HG03432 (cell line): ENCODE measurements around the gene SAPCD2.
"Not testable (repeated sequence)": the region's sequence is repeated elsewhere in the genome, so short reads cannot be mapped to it uniquely, and the experiment has no call there.

Experiments
- ATAC-seq: cut with Tn5 transposase; IDR thresholded peaks from one replicate; pipeline ENCODE4 v1.9.1; 2021; ENCODE audit warnings: mild to moderate bottlenecking, moderate library complexity; ENCODE audit not compliant: unreplicated experiment

The SAPCD2 gene

DNA sequence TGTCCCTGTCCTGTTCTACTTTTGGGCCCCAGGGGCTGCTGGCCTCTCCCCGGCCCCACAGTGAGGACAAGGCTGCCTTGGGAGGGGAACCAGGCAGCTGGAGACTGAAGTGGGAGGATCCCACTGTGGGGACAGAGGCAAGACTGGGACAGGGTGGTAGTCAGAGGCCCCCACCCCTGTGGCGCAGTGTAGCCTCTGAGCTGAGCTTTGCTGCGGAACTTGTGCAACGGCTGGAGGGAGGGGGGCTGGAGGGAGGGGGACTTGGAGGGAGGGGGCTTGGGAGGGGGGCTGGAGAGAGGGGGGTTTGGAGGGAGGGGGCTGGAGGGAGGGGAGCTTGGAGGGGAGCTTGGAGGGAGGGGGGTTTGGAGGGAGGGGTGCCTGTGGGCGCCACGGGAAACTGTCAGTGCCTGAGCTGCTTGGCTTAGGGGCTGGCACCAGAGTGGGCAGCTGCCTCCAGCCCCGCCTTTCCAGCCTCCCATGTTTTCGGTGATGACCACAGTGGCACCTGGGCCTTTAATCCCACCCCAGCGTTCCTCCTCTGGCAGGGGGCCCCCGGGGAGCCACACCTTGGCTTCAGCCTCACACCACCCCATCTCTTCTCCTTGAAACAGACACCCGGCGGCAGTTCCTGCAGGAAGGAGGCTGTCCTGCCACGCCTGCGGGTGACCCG lies 36.2 kb downstream of the SAPCD2 start:
- ATAC-seq: no peak

- not testable (repeated sequence) for ATAC-seq
These were observed 36.9 kb downstream of the SAPCD2 start for GRCh38 chr9:137033481-137033880.

- ATAC-seq: no peak
These were observed 37.5 kb downstream of the SAPCD2 start for GRCh38 chr9:137032858-137033257.

DNA sequence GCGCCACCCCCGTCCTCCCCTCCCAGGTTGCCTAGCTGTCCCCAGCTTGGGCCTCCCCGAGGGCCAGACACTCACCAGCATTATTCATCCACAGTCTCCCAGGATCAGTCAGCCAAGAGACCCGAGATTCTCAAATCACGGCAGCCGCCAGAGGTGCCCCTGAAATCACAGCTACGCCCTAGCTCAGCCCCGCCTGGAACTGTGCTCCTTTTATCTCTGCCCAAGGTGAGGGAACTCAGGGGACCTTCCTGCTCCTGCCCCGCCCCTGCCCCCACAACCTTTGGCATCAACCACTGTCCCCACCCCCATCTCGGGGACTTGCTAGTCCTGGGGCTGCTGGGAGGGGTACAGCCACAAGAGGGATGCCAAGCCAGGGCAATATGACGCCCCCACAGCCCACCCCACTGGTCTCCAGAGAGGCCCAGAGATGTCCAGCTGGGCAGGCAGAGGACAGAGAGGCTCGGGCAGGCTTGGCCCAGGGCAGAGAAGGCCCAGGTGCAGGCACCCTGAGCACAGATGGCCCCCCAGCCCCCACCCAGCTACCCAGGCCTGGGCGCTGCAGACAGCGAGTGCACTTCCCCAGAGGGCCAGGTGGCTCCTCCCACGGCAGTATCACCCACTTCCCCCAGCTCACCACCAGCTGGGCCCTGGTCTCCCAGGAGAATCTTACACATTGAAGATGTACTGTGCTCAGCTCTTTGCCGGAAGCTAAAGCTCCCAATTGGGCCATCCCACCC lies 38.3 kb downstream of the SAPCD2 start, which contains the start of gene FUT7:
Gene FUT7 (minus strand): TSS at position 185 of the 737 bp plus-strand sequence. CDS start 97 bp downstream, at position 88.
- ATAC-seq: no peak

- no peak for ATAC-seq
These were observed 39.5 kb downstream of the SAPCD2 start for GRCh38 chr9:137030538-137031527.

- no peak for ATAC-seq
These were observed 40.4 kb downstream of the SAPCD2 start for GRCh38 chr9:137030006-137030405.

GRCh38 chr9:137029058-137029936 lies 41.1 kb downstream of the SAPCD2 start:
- ATAC-seq: no peak

DNA sequence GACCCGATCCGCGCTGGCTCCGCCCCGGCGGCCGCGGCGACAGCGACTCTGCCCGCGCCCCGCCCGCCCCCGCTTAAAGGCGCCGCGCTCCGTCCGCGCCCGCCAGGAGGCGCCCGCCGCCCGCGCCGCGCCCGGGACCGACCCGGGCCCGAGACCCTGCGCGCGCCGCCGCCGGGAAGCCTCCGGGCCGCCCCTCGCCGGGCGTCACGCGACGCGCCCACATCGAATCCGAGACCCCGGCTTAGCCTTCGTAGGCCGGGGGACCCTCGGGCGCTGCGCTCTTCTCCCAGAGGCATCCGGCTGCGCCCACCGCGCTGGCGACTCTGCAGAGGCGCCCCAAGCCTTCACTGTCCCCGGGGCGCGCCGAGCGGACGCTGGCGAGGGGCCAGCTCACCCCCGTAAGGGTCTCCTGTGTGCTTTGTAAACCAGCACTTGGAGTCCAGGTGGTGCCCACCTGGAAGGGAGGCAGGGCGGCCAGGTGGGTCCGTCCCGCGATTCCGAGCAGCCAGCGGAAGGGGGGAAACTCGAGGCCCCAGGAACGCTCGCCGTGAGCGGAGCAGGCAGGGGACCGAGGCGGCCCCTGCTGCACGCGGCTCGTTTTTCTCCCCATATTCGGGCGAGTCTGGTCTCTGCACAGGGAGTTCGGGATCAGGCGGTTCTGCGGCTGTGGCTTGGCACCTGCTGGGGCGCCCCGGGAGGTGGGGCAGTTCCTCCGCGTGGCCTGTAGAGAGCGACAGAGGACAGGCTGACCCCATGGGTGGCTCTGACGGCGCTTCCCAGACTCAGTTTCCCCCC lies 41.9 kb downstream of the SAPCD2 start:
- peak; percentile 33 for ATAC-seq

- ATAC-seq: no peak
These were observed 42.7 kb downstream of the SAPCD2 start, which contains the start of gene ABCA2 for GRCh38 chr9:137027369-137028262. Gene ABCA2 (minus strand): TSS chr9:137028237. CDS start chr9:137028140, 97 bp downstream.

GRCh38 chr9:137026828-137027227 lies 43.5 kb downstream of the SAPCD2 start:
- ATAC-seq: no peak

- ATAC-seq: no peak
These were observed 44.0 kb downstream of the SAPCD2 start for GRCh38 chr9:137026384-137026783.

GRCh38 chr9:137025517-137025966 lies 44.8 kb downstream of the SAPCD2 start:
- ATAC-seq: no peak

GRCh38 chr9:137023583-137023991 lies 46.8 kb downstream of the SAPCD2 start:
- ATAC-seq: no peak

GRCh38 chr9:137023157-137023556 lies 47.2 kb downstream of the SAPCD2 start:
- no peak for ATAC-seq

DNA sequence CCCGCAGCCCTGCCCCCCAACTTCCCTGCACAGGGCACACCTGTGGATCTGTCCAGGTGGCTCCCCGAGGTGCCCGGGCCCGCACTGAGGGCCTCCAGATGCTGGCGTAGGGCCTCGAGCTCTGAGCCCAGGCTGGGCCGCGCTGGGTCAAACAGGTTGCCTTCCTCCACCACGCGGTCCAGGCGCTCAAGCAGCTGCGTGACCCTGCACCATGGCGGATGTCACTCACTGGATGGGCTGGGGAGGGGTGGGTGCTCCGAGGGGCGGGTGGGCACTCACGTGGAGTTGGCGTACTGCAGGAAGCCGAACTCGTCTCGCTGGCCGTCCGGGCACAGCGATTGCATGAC lies 47.7 kb downstream of the SAPCD2 start:
- ATAC-seq: no peak

DNA sequence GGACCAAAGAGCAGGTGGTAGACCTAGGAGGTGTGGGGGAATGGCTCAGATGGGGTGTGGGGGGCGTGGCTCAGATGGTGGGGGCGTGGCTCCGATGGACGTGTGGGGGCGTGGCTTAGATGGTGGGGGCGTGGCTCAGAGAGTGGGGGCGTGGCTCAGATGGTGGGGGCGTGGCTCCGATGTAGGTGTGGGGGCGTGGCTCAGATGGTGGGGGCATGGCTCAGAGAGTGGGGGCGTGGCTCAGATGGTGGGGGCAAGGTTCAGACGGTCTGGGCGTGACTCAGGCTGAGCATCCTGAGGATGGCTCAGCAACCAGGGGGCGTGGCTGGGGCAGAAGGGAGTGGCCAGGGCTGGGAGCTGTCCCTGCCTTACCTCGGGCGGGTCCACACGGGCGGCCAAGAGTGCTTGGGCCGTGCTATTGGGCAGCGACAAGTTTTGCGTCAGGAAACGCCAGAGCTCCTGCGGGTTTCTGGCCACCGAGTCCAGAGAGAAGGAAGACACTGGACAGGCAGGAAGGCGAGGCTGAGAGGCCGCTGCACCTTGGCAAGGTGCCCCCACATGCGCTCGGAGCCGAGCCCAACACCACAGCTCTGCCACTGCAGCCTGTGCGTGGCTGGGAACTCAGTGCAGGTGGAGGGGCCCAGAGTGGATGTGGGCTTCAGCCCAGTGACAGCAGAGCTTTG lies 48.2 kb downstream of the SAPCD2 start:
- no peak for ATAC-seq

- ATAC-seq: no peak
These were observed 48.8 kb downstream of the SAPCD2 start for GRCh38 chr9:137021568-137021978.
